A172 (cell line): ENCODE measurements around the gene SUSD2. TPM values are rescaled to one million over a fixed set of nuclear protein-coding genes. Genes with fewer than 3 reads are reported as not detected.
"Not testable (repeated sequence)": the region's sequence is repeated elsewhere in the genome, so short reads cannot be mapped to it uniquely, and the experiment has no call there.

ENCODE experiments used
- DNase-seq: peaks from one replicate; pipeline ENCODE4 v3.0.0-alpha.2; 2015; ENCODE audit warnings: low spot score
- total RNA-seq: library from RNA; depleted of rRNA; stranded (reverse); fragments of >200 nt; shearing (Covaris generic); gene quantifications from 2 replicates; pipeline ENCODE4 v1.2.3, GENCODE V29; 2014

Gene SUSD2
- total RNA-seq, 1 experiment from 2014 or later = 1.1 TPM

GRCh38 chr22:24189249-24190158 is 8.2 kb downstream of the SUSD2 start:
- DNase-seq = no peak

GRCh38 chr22:24190159-24190540 is 8.9 kb downstream of the SUSD2 start:
- DNase-seq = no peak

- DNase-seq = no peak
These were observed 9.4 kb downstream of the SUSD2 start for GRCh38 chr22:24190596-24191208.

- DNase-seq = no peak
These were observed 10.1 kb downstream of the SUSD2 start for GRCh38 chr22:24191381-24191841.

GRCh38 chr22:24191893-24192292 is 10.6 kb downstream of the SUSD2 start:
- DNase-seq = no peak

GRCh38 chr22:24198682-24199052 is 17.4 kb downstream of the SUSD2 start:
- no peak for DNase-seq

DNA sequence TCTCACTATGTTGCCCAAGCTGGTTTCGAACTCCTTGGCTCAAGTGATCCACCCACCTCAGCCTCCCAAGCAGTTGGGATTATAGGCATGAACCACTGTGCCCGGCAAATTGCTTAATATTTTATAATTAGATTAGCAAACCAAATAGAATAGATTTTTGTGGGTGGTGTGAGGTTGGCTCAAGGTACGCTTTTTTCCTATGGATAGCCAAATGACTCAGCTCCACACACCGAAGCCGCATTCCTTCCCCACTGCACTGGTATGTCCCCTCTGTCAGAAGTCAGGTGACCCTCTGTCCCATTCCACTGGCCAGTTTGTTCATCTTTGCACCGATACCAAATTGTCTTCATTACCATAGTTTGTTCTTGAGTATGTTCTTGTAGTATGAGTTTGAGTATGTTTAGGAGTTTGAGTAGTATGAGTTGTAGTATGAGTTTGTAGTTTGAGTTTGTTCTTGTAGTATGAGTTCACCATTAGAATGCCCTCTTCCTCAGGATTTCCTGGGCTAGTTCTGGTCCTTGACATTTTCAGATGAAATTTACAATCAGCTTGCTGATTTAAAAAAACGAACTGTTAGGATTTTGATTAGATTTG is 19.4 kb downstream of the SUSD2 start:
- peak; percentile 57 for DNase-seq

DNA sequence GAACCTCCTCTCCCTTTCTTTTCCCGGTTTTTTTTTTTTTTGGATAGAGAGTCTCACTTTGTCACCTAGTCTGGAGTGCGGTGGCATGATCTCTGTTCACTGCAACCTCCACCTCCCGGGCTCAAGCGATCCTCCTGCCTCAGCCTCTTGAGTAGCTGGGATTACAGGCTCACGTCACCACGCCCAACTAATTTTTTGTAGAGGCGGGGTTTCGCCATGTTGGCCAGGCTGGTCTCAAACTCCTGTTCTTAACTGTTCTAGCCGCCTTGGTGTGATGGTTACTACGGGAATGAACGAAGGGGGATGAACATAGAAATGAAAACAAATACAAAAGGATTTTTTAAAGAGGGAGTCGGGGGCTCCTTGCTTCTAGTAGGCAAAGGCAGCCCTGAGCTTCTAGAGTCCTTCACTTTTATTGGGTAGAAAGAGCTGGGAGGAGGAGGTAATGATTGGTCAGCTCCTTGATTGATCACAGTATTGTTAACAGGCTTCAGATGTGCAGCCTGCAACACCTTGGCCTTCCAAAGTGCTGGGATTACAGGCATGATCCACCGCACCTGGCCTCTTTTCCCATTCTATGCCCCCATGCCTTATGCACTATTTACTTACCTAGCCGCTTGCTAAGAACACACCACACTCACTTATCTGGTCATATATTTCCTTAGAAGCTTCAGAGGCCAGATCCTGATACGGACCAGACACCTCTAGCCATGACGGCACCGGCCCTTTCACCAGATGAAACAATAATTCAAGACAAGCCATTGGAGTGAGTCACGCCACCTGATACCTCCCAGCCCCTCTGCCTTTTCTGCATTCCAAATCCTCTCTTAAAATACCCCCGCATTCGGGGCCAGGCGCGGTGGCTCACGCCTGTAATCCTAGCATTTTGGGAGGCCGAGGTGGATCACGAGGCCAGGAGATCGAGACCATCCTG is 20.7 kb downstream of the SUSD2 start:
- no peak for DNase-seq

- not testable (repeated sequence) for DNase-seq
These were observed 22.6 kb downstream of the SUSD2 start for GRCh38 chr22:24203856-24204255.

- DNase-seq = no peak
These were observed 24.3 kb downstream of the SUSD2 start for GRCh38 chr22:24205438-24206195.

GRCh38 chr22:24206460-24207263 is 25.4 kb downstream of the SUSD2 start:
- not testable (repeated sequence) for DNase-seq

DNA sequence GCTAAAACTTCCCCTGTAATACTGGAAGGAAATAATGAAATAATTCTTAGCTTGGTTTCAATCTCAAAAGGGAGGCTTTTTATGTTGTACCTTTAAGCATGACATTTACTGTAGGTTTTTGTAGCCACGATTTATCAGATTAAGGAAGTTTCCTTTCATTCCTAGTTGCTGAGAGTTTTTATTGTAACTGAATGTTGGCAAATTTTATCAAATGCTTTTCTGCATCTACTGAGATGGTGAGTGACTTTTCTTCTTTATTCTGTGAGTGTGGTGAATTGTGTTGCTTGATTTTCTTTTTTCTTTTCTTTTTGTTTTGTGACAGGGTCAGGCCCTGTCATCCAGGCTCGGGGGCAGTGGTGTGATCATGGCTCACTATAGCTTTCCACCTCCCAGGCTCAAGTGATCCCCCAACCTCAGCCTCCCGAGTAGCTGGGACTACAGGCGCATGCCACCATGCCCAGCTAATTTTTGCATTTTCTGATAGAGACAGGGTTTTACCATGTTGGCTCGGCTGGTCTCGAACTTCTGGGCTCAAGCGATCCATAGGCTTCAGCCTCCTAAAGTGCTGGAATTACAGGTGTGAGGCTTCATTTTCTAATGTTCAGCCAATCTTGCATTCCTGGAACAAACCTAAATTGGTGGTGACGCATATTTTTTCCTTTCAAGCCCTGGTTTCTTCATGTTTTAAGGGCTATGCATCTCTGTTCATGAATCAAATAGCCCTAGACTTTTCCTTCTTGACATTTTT is 26.2 kb downstream of the SUSD2 start:
- DNase-seq = no peak

- DNase-seq = peak; percentile 85
These were observed 26.9 kb downstream of the SUSD2 start for GRCh38 chr22:24208012-24208749.

GRCh38 chr22:24209016-24209415 is 27.7 kb downstream of the SUSD2 start:
- DNase-seq = no peak

GRCh38 chr22:24209687-24210086 is 28.4 kb downstream of the SUSD2 start:
- DNase-seq = no peak

DNA sequence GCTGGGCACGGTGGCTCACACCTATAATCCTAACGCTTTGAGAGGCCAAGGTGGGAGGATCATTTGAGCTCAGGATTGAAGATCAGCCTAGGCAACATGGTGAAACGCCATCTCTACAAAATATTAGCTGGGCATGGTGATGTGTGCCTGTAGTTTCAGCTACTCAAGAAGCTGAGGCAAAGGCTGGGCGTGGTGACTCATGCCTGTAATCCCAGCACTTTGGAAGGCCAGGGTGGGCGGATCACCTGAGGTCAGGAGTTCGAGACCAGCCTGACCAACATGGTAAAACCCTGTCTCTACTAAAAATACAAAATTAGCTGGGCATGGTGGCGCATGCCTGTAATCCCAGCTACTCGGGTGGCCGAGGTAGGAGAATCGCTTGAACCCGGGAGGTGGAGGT is 29.1 kb downstream of the SUSD2 start:
- DNase-seq = not testable (repeated sequence)

DNA sequence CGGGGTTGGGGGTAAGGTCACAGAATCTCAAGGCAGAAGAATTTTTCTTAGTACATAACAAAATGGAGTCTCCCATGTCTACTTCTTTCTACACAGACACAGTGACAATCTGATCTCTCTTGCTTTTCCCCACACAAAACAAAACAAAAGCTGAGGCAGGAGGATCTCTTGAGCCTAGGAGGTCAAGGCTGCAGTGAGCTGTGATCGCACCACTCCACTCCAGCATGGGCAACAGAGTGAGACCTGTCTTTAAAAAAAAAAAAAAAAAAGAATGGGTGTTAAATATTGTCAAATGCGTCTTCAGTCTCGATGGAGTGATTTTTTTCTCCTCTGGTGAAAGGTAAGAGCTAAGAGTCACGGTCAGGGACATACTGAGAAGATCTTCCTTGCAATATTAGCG is 30.4 kb downstream of the SUSD2 start:
- DNase-seq = not testable (repeated sequence)

- not testable (repeated sequence) for DNase-seq
These were observed 31.8 kb downstream of the SUSD2 start for GRCh38 chr22:24213111-24213510.
